ENCODE results near the gene OPCML.

GRCh38 chr11:132563050-132563449, 969.3 kb downstream of the OPCML start:
- no peak for TF ChIP-seq CTCF (IDR thresholded peaks at IDR 0.05; ENCODE audit: low read length)
- TF ChIP-seq EZH2 (IDR thresholded peaks at IDR 0.05; ENCODE audit: borderline replicate concordance, low read length): no peak

All from OCI-LY1 (cell line).